HUES6 (cell line): ENCODE results near the gene AFF3.

Experiments used
- H3K27ac ChIP-seq: 2 replicates; pipeline ENCODE4 v1.7.0; 2013; ENCODE audit warnings: low read depth, mild to moderate bottlenecking, low read length, inconsistent platforms
- H3K27me3 ChIP-seq: 2 replicates; pipeline ENCODE4 v1.6.1; 2013; ENCODE audit warnings: low read length; ENCODE audit not compliant: control insufficient read depth, insufficient read depth
- H3K36me3 ChIP-seq: 2 replicates; pipeline ENCODE4 v1.6.1; 2013; ENCODE audit warnings: low read length; ENCODE audit not compliant: control insufficient read depth, insufficient read depth
- H3K4me1 ChIP-seq: 2 replicates; pipeline ENCODE4 v1.6.1; 2013; ENCODE audit warnings: low read length; ENCODE audit not compliant: control insufficient read depth, insufficient read depth
- H3K4me3 ChIP-seq: 2 replicates; pipeline ENCODE4 v1.5.1; 2013; ENCODE audit warnings: low read depth, low read length
- H3K9ac ChIP-seq: one replicate; pipeline ENCODE4 v1.6.1; 2013; ENCODE audit warnings: mild to moderate bottlenecking, low read length
- H3K9me3 ChIP-seq: 2 replicates; pipeline ENCODE4 v1.6.1; 2013; ENCODE audit warnings: low read depth, low read length; ENCODE audit not compliant: control insufficient read depth, insufficient read depth

AFF3 gene

DNA sequence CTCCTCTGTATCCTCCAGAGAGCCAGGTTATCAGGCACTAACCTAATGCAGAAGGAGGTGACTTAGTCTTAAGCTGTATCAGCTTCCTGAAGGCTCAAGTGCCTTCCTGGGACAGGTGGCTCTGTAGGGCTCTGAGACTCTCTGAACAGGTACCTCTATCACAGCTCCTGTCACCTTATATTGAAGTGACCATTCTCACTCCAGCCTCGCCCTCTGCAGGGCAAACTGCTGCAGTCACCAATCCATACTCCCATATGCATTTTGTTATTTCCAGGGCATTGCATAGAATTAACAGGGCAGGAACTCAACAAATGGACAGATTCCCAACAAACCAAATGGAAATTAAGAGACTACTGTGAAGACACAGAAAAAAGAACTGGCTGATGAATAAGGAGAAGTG is 449.6 kb downstream of the AFF3 start:
- H3K27me3 ChIP-seq, result no peaks in the 10 kb centered on the region

DNA sequence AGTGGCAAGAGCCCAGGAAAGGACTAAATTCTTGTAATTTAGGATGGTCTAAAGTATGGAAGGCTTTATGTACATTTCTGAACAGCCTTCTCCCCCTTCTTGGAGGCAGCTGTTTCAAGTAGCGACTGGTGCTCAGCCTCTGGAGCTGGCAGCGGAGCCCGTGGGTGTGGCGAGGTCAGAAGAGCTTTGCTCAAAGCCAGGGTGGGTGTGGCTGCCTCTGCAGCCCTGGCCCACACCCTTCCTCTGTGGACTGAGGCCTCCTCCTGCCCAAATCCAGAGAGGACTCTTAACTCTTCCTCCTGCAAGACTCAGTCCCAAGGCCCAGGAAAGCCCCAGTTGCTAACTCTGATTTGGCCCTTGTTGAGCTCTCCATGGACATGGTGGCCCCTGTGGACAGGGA is 450.5 kb downstream of the AFF3 start:
- H3K4me3 ChIP-seq, result no peak overlapping the region
- no peaks in the 10 kb centered on the region for H3K27me3 ChIP-seq
- H3K27ac ChIP-seq, result no peak overlapping the region
- no peaks in the 10 kb centered on the region for H3K4me1 ChIP-seq
- H3K9ac ChIP-seq, result no peak overlapping the region
- no peaks in the 10 kb centered on the region for H3K9me3 ChIP-seq
- H3K36me3 ChIP-seq, result no peaks in the 10 kb centered on the region

More for the DNA sequence above, 449.6 kb downstream of the AFF3 start:
- no peaks in the 10 kb centered on the region for H3K4me1 ChIP-seq
- H3K4me3 ChIP-seq, result no peak overlapping the region
- no peaks in the 10 kb centered on the region for H3K9me3 ChIP-seq
- H3K9ac ChIP-seq, result no peak overlapping the region
- H3K36me3 ChIP-seq, result no peaks in the 10 kb centered on the region
- H3K27ac ChIP-seq, result no peak overlapping the region

DNA sequence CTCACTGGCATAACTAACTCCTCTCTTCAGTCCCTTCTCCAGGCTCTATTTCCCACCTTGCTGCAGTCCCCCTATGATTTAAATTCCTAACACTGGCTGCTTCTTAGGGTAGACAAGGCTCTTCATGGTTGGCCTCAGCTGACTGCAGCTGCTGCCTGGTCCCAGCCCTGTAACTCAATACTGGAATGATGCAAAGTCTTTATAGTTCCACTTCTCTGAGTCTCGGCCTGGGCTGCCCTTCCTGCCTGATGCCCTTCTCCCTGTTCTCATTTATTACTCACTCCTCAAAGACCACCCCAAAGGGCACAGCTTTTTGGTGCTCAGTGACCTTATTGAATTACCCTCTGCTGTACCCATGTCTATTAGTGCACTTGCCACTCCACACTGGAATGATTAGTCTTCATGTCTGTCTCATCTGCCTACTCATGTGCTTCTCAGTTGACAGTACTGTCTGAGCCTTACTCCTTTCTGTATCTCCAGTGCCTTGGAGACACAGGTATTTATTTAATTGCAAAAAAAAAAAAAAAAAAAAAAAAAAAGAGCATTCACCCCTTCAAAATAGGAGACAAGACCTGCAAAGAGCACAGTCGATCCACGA is 453.1 kb downstream of the AFF3 start:
- no peaks in the 10 kb centered on the region for H3K4me1 ChIP-seq
- no peaks in the 10 kb centered on the region for H3K9me3 ChIP-seq
- no peaks in the 10 kb centered on the region for H3K27me3 ChIP-seq
- no peaks in the 10 kb centered on the region for H3K36me3 ChIP-seq
- H3K4me3 ChIP-seq, result no peak overlapping the region
- H3K27ac ChIP-seq, result no peak overlapping the region
- H3K9ac ChIP-seq, result no peak overlapping the region

DNA sequence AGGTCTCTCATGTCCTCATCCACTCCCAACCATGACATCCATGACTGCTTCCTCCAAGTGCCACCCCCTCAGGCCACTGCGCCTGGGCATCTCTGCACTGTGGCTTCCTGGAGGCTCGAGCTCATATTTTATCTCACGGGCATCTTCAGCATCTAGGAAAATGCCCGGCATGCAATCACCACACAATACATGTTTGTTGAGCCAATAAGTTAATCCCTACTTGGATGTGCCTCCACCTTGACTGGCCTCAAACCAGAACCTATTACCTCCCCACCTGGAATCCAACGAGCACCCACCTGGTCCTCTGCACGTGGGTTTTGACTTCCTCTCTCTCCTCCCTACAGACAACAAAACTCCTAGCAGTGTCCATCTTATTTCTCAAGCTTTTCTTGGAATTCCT is 453.7 kb downstream of the AFF3 start:
- Histone ChIP-seq H3K27me3 (no peaks in the 10 kb centered on the region), H3K4me3 (no peak overlapping the region), H3K9ac (no peak overlapping the region), H3K9me3 (no peaks in the 10 kb centered on the region), H3K4me1 (no peaks in the 10 kb centered on the region), H3K27ac (no peak overlapping the region), H3K36me3 (no peaks in the 10 kb centered on the region)

DNA sequence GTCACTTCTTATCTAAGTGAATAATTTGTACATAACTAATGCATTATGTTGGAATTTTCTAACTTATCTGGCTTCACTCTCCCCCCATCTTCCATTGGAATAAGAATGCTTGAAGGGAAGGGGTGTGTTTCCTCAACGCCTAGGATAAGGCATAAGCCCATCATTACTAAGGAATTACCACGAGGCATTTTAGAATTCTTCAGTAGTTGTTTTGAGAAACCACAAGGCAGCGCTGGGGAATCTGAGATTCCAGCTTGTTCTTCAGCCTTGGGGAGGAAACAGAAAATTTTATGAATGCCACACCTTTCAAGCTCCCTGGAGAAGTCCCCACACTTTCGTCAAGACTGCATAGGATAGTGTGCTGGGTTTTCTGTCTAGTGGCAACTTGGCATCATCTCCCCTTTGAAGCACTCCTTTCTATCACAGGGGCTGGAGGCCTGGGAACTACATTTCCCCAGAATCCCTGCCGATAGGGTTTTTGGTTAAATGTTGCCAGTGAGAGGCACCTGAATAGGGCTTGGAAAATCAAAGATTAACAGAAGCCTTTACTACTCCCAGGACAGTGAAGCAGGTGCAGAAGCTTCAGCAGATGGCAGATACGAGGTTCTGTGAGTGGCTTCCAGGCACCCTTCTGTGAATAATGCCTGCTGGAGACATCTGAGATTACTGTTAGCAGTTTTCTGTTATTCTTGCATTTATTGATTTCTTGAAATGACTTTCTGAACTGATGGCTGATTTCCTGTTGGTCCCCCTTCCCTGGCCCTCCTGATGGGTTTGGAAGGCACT is 459.9 kb downstream of the AFF3 start:
- no peaks in the 10 kb centered on the region for H3K4me1 ChIP-seq
- no peak overlapping the region for H3K9ac ChIP-seq
- no peaks in the 10 kb centered on the region for H3K9me3 ChIP-seq
- no peak overlapping the region for H3K27ac ChIP-seq
- no peaks in the 10 kb centered on the region for H3K27me3 ChIP-seq
- no peaks in the 10 kb centered on the region for H3K36me3 ChIP-seq
- no peak overlapping the region for H3K4me3 ChIP-seq

DNA sequence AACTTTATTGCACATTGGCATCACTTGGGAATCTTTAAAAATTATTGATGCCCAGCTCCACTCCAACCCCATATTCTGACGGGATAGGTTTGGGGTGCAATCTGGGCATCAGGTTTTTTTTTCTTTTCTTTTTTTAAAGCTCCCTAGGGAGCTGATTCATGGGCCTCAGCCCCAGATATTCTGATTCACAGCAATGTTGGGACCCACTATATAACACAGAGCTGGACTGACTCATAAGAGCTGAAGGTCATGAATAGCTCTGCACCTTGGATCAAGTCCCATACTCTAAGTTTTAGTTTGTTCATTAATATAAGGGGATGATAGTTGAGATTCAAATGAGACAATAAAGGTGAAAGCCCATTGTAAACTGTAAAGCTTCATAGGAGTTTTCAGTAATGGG is 461.4 kb downstream of the AFF3 start:
- Histone ChIP-seq H3K36me3 (no peaks in the 10 kb centered on the region), H3K9ac (no peak overlapping the region), H3K4me1 (peaks cover 3% of the 10 kb centered on the region; the same call in 1 of the 2 replicates)

DNA sequence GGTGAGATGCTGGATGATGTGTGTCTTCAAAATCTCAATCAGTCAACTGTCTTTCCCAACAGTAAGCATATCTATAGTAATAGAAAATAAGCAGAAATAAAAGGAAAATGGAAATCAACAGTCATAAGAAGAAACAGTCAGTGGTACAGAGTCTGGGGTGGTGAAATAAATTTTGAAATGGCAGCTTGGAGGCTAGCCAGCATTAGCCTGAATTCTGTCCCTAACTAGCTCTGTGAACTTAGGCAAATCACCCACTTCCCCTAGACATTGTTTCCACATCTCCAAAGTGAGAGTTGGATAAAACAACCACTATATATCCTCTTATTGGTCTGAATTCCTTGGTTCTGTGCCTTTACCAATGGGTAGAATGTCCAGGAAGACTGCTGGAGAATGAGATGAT is 462.9 kb downstream of the AFF3 start:
- Histone ChIP-seq H3K27me3 (no peaks in the 10 kb centered on the region), H3K36me3 (no peaks in the 10 kb centered on the region), H3K9me3 (no peaks in the 10 kb centered on the region), H3K4me3 (no peak overlapping the region), H3K27ac (no peak overlapping the region), H3K4me1 (peaks cover 4% of the 10 kb centered on the region; the same call in 1 of the 2 replicates), H3K9ac (no peak overlapping the region)

More for the DNA sequence above, 461.4 kb downstream of the AFF3 start:
- H3K9me3 ChIP-seq, result no peaks in the 10 kb centered on the region
- no peak overlapping the region for H3K4me3 ChIP-seq
- no peaks in the 10 kb centered on the region for H3K27me3 ChIP-seq
- no peak overlapping the region for H3K27ac ChIP-seq

DNA sequence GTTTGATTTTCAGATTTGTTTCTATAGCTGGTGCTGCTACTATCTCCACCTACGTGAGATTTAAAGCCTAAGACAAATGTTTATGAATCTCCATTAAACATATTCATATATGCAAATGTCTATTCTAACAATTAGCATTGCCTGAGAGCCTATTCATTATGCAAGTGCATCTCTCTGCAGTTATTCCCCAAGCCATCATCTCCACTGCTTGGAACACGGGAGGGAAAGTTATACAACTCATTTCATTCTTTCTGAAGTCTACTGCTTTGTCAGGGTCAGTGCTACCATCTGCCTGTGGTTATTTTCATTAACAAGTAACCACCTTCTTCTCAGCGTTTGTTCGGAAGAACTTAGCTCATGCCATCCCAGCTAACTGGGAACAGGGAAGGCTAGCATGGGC is 463.8 kb downstream of the AFF3 start:
- no peaks in the 10 kb centered on the region for H3K27me3 ChIP-seq
- no peak overlapping the region for H3K9ac ChIP-seq
- H3K27ac ChIP-seq, result no peak overlapping the region
- H3K9me3 ChIP-seq, result no peaks in the 10 kb centered on the region
- H3K4me1 ChIP-seq, result peaks cover 4% of the 10 kb centered on the region; the same call in 1 of the 2 replicates
- no peak overlapping the region for H3K4me3 ChIP-seq
- no peaks in the 10 kb centered on the region for H3K36me3 ChIP-seq

DNA sequence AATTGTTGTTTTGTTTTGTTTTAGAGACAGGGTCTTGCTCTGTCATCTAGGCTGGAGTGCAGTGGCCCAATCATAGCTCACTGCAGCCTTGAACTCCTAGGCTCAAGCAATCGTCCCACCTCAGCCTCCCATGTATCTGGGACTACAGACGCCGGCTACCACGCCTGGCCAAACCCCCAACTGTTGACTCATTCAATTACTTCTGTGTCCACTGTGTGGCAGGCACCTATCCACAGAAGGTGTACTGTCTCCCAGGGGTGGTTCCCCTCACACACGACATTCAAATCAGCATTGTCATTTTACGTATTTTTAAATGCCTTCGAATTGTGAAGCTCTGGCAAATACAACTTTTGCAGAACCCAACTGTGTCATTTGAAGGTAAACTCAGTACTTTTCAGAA is 464.6 kb downstream of the AFF3 start:
- Histone ChIP-seq H3K27ac (no peak overlapping the region), H3K9ac (no peak overlapping the region), H3K27me3 (no peaks in the 10 kb centered on the region), H3K4me1 (peaks cover 4% of the 10 kb centered on the region; the same call in 1 of the 2 replicates), H3K36me3 (no peaks in the 10 kb centered on the region), H3K4me3 (no peak overlapping the region), H3K9me3 (no peaks in the 10 kb centered on the region)

DNA sequence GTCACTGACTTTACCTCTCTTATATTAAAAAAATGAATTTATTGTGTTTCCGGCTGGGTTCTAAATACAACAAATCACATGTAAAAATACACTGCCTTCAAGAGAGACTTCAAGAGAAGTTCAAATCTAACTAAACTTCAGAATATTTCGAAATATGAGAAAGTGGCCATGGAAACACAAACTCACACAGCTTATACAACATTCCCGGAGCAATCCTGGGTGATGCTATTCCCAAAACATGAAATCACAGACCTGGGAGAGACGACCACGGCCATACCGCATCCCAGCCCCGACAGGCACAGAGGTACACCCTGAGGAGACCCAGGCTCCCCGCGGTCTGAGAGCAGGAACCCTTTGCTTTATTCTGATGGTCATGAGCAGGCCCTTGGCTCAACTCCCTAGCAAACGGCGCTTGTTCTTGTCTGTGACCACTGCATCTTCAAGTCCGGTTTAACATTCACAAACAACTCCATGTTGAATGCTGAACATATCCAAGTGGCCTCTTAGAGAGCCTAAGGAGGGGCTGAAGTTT is 467.2 kb downstream of the AFF3 start:
- H3K9ac ChIP-seq, result no peak overlapping the region
- H3K9me3 ChIP-seq, result no peaks in the 10 kb centered on the region
- no peaks in the 10 kb centered on the region for H3K36me3 ChIP-seq
- H3K4me1 ChIP-seq, result peaks cover 4% of the 10 kb centered on the region; the same call in 1 of the 2 replicates
- H3K27ac ChIP-seq, result no peak overlapping the region
- no peak overlapping the region for H3K4me3 ChIP-seq
- no peaks in the 10 kb centered on the region for H3K27me3 ChIP-seq

DNA sequence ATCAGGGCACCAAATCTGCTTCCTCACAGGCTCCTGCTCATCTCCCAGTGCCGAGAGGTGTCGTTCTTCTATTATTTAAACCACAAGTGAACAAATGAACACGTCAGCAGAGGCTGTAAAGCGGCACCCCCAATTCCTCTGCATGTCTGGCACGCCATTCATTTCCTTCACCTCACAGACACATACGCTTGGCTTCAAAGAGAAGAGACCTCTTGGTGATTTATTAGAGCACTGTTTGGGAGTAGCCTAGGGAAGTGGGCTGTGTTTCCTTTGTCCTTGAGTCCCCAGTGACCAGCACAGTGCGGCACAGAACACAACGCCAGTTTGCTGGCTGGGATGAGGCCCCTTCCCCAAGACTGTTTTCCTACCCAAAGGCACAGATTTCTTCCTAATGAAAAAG is 468.3 kb downstream of the AFF3 start:
- Histone ChIP-seq H3K27me3 (no peaks in the 10 kb centered on the region), H3K36me3 (no peaks in the 10 kb centered on the region), H3K4me1 (peaks cover 4% of the 10 kb centered on the region; the same call in 1 of the 2 replicates), H3K9me3 (no peaks in the 10 kb centered on the region), H3K4me3 (no peak overlapping the region), H3K27ac (no peak overlapping the region), H3K9ac (no peak overlapping the region)
